AG04449 (cell line): ENCODE measurements around the gene FAM20C.

Experiments used
- CTCF ChIA-PET: fragments of 350-600 bp; formaldehyde crosslinking; extraction: SDS; loops from one replicate; lab custom pipeline; 2021; ENCODE audit warnings: antibody characterized with exemption; lab: Yijun Ruan, JAX
- POLR2A ChIA-PET: fragments of 400-600, 350-600 bp; formaldehyde crosslinking; extraction: SDS; loops from one replicate; lab custom pipeline; 2020; ENCODE audit warnings: antibody characterized with exemption, inconsistent platforms; lab: Yijun Ruan, JAX
- DNase-seq: peaks from one replicate; pipeline ENCODE4 v3.0.0-alpha.2; 2010; ENCODE audit warnings: low read depth, low spot score
- H3K4me3 ChIP-seq: 2 replicates; pipeline ENCODE4 v1.5.1; 2011; ENCODE audit warnings: low read depth, mild to moderate bottlenecking, control low read depth, low read length
- TF ChIP-seq, protein P1 (sequence below): IDR thresholded peaks from one replicate; pipeline ENCODE4 v1.5.1; 2011; ENCODE audit warnings: mild to moderate bottlenecking, moderate library complexity, low read length, control low read depth, inconsistent platforms; ENCODE audit not compliant: insufficient read depth; ENCODE audit errors: missing control alignments

FAM20C gene

DNA sequence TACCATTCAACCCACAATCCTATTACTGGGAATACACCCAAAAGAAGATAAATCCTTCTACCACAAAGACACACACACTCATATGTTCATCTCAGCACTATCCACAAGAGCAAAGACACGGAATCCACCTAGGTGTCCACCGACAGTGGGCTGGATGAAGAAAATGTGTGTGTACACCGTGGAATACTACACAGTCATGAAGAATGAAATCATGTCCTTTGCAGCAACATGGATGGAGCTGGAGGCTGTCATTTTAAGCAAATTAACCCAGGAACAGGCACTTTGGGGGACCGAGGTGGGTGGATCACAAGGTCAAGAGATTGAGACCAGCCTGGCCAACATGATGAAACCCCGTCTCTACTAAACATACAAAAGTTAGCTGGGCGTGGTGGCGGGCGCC is 89.3 kb downstream of the FAM20C start:
- CTCF ChIA-PET, result interaction anchor here (1.2 kb wide), 1 partner anchor 18 kb away, joined by 4 read pairs; no protein-coding TSS in a partner anchor
- POLR2A ChIA-PET, result no interaction called here
- TF ChIP-seq, protein P1, sequence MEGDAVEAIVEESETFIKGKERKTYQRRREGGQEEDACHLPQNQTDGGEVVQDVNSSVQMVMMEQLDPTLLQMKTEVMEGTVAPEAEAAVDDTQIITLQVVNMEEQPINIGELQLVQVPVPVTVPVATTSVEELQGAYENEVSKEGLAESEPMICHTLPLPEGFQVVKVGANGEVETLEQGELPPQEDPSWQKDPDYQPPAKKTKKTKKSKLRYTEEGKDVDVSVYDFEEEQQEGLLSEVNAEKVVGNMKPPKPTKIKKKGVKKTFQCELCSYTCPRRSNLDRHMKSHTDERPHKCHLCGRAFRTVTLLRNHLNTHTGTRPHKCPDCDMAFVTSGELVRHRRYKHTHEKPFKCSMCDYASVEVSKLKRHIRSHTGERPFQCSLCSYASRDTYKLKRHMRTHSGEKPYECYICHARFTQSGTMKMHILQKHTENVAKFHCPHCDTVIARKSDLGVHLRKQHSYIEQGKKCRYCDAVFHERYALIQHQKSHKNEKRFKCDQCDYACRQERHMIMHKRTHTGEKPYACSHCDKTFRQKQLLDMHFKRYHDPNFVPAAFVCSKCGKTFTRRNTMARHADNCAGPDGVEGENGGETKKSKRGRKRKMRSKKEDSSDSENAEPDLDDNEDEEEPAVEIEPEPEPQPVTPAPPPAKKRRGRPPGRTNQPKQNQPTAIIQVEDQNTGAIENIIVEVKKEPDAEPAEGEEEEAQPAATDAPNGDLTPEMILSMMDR, result no peak
- DNase-seq, result no peak
- H3K4me3 ChIP-seq, result no peak overlapping the region

DNA sequence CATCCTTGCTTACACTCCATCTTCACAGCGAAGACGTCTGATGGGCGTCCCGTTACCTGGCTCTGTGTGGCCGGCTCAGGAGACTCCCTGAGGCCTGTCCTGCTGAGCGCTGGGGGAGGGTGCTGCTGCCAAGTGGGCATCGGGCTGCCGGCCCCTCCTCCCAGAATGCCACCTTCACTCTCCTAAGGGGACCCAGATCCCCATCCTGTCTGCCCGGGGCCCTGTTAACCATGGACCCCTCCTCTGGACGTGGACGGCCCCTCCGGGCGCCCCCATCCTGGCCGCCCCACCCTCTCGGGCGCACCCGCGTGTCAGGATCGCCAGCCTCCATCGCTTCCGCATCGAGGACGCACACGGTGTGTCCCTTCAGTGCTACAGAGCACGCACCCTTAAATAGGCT is 90.2 kb downstream of the FAM20C start:
- ChIA-PET POLR2A (no interaction called here), CTCF (no interaction called here)
- no peak for DNase-seq
- no peak overlapping the region for H3K4me3 ChIP-seq
- TF ChIP-seq, protein P1, result no peak

DNA sequence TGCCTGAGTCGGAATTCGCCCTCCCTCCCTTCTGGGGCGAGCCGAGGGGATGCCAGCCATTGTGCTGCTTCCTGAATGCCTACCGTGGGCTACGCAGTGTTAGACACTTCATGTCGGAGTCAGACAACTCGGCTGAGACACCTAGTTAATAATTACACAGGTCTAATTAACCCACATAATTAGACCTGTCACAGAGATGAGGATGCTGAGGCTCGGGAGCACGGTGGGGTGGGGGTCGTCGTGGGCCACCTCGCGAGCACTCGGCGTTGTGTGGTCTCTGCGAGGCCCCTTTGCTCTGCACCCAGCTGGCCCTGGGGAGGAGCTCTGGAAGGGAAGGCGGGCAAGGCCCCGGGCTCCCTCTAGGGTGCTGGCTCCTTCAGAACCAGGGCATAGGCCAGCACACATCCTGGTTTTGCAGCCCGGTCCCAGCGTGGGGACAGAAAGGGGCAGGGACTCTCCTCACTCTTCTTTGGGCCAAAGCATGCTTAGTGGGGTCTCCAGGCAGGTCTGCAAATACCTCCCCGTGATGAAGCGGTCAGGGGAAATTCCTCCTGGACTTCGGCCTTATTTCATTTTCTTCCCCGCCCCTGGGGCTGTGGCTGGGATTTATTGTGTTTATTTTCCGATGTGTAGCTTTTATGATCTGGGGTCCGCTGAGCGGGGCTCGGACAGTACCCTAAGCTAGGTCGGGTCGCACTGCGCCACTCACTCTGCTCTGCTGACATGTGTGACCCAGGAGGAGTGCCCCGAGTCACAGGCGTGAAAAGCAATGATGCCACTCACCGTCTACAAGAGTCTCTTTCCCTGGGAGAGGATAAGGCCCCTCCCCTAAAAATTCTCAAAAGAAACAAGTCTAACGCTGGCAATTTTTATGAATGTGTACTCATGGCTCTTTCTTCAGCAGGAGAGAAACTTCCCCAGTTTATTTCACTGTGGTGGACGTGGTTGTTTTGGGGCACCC is 92.7 kb downstream of the FAM20C start:
- CTCF ChIA-PET, result no interaction called here
- TF ChIP-seq, protein P1, result no peak
- H3K4me3 ChIP-seq, result no peak overlapping the region
- DNase-seq, result no peak
- POLR2A ChIA-PET, result no interaction called here

DNA sequence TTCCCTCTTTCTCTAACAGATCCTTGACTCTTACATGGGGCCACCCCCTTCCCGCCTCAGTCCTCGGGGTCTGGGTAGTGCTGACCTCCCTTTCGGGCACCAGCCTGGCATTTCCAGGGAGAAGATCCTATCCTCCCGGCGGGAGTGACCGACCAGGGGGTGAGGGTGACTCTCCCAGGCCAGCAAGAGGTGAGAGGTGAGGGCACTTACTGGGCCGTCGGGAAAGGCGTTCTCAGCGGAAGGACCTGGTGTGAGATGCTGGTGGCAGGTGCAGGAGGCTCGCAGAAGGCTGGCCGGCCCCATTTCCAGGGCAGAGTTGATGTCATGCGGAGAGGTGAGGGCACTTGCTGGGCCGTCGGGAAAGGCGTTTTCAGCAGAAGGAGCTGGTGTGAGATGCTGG is 93.4 kb downstream of the FAM20C start:
- H3K4me3 ChIP-seq, result no peak overlapping the region
- ChIA-PET CTCF (no interaction called here), POLR2A (no interaction called here)
- DNase-seq, result no peak
- TF ChIP-seq, protein P1, result no peak

DNA sequence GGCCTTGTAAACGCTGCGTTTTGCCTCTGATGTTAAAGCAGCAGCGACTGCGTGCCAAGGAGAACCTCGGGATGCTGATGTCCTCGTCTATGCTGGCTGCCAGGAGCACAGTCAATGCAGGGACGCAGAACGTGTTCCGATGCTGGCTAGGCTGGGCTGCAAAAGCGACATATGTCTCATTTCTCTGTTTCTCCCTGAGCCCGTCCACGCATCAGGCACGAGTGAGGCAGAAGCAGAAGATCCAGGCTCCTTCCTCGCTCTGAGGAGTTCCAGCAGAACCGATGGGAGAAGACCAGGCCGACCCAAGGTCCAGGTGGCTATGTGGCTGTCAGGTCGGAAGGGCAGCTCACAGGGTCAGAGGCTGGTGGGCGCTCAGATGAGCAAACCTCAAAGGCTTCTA is 93.9 kb downstream of the FAM20C start:
- H3K4me3 ChIP-seq, result no peak overlapping the region
- no peak for DNase-seq
- ChIA-PET CTCF (no interaction called here), POLR2A (no interaction called here)
- TF ChIP-seq, protein P1, result no peak

DNA sequence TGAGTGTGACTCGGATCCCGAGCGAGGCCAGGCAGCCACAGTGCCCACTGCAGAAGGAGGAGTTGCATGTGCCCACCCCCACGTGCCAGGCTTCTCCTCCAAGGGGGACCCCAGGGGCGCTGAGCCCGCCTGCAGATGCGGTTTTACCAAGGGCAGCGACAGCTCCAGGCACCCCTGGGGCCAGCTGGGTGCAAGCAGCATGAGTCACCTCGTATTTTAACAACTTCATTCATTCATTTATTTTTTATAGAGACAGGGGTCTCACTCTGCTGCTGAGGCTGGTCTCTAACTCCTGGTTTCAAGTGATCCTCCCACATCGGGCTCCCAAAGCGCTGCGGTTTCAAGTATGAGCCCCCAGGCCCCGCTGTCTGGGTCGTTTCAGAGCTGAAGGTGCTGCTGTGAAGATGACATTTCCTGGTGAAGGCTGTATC is 96.3 kb downstream of the FAM20C start:
- TF ChIP-seq, protein P1, result no peak
- no peak for DNase-seq
- ChIA-PET CTCF (no interaction called here), POLR2A (no interaction called here)
- no peak overlapping the region for H3K4me3 ChIP-seq
